Bronchial epithelial cell (primary cell): ENCODE data around the gene AGAP1. TPM values are rescaled to one million over a fixed set of nuclear protein-coding genes. Genes with fewer than 3 reads are reported as not detected.

Source experiments
- DNase-seq: peaks from one replicate; pipeline ENCODE4 v3.0.0-alpha.2; 2010; ENCODE audit warnings: low read depth
- FAIRE-seq: peaks from 2 replicates; lab custom pipeline; 2011; peaks lifted over from hg19 to GRCh38; lab: Jason Lieb, UNC
- H3K27me3 ChIP-seq: 2 replicates; pipeline ENCODE4 v1.5.1; 2011; ENCODE audit warnings: low read length; ENCODE audit not compliant: control insufficient read depth, insufficient read depth
- H3K36me3 ChIP-seq: 2 replicates; pipeline ENCODE4 v1.5.1; 2011; ENCODE audit warnings: low read length; ENCODE audit not compliant: control insufficient read depth, insufficient read depth
- H3K4me3 ChIP-seq: 2 replicates; pipeline ENCODE4 v1.5.1; 2011; ENCODE audit warnings: mild to moderate bottlenecking, low read depth, low read length, control low read depth
- total RNA-seq: library from RNA; depleted of rRNA; stranded (reverse); fragments of >200 nt; gene quantifications from 2 replicates; pipeline ENCODE4 v1.2.1, GENCODE V29; 2014
- TF ChIP-seq, protein P1 (sequence below): IDR thresholded peaks from 2 replicates; pipeline ENCODE4 v1.5.1; 2011; ENCODE audit warnings: mild to moderate bottlenecking, moderate library complexity, low read length, control low read depth, inconsistent platforms; ENCODE audit not compliant: insufficient read depth, severe bottlenecking

AGAP1 gene
- total RNA-seq, 1 donor from 2014 or later = 22.4 TPM

GRCh38 chr2:235845245-235845644, 351.4 kb downstream of the AGAP1 start:
- Histone ChIP-seq H3K27me3 (no peaks in the 10 kb centered on the region), H3K4me3 (no peak overlapping the region), H3K36me3 (no peaks in the 10 kb centered on the region)
- FAIRE-seq = no peak
- TF ChIP-seq, protein P1, sequence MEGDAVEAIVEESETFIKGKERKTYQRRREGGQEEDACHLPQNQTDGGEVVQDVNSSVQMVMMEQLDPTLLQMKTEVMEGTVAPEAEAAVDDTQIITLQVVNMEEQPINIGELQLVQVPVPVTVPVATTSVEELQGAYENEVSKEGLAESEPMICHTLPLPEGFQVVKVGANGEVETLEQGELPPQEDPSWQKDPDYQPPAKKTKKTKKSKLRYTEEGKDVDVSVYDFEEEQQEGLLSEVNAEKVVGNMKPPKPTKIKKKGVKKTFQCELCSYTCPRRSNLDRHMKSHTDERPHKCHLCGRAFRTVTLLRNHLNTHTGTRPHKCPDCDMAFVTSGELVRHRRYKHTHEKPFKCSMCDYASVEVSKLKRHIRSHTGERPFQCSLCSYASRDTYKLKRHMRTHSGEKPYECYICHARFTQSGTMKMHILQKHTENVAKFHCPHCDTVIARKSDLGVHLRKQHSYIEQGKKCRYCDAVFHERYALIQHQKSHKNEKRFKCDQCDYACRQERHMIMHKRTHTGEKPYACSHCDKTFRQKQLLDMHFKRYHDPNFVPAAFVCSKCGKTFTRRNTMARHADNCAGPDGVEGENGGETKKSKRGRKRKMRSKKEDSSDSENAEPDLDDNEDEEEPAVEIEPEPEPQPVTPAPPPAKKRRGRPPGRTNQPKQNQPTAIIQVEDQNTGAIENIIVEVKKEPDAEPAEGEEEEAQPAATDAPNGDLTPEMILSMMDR = no peak
- DNase-seq = no peak

- no peaks in the 10 kb centered on the region for H3K27me3 ChIP-seq
- FAIRE-seq (no peak), DNase-seq (no peak)
- no peaks in the 10 kb centered on the region for H3K36me3 ChIP-seq
- no peak overlapping the region for H3K4me3 ChIP-seq
- TF ChIP-seq, protein P1 = no peak
Observed at GRCh38 chr2:235847576-235847975, 353.7 kb downstream of the AGAP1 start.

- Histone ChIP-seq H3K27me3 (no peaks in the 10 kb centered on the region), H3K4me3 (no peak overlapping the region), H3K36me3 (no peaks in the 10 kb centered on the region)
- TF ChIP-seq, protein P1 = no peak
- DNase-seq = no peak
- FAIRE-seq = peak; percentile 88
Observed at GRCh38 chr2:235848055-235848454, 354.2 kb downstream of the AGAP1 start.

DNA sequence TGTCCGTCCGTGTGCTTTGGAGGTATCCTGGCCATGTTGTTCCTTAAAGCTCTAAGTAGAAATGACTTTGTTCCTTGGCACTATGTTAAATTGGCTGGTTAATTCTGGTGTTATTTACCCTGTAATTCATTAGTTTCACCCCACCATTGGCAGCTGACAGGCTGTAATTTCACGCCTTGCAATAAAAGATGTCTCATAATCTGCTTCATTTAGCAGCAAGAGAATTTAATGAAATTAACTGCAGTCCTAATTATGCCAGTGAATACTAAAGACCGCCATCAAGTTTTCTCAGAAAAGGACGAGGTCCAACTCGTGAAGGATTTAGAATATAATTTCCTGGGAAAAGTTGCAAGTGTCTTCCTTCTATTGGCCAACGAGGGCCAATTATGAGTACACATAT, 355.1 kb downstream of the AGAP1 start:
- DNase-seq (no peak), FAIRE-seq (no peak)
- Histone ChIP-seq H3K4me3 (no peak overlapping the region), H3K36me3 (no peaks in the 10 kb centered on the region), H3K27me3 (no peaks in the 10 kb centered on the region)
- TF ChIP-seq, protein P1 = no peak

DNA sequence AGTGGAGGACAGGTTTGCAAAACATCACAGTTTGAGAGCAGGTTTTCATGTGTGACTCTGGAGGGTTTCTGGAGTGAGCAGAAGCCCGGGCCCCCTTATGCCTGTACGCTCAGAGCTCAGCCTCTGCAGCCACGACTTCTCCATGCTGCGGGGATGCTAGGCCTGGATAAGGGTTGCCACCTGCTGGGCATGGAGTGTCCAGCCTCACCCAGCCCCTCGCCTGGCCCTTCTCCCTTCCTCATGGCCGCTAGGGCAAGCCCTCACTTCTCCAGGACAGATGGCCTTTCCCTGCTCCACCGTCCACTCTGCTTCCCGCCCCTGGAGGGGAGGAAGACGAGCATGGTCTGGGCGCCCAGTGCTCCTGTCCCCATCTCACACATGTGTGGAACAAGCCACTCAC, 355.6 kb downstream of the AGAP1 start:
- Histone ChIP-seq H3K4me3 (no peak overlapping the region), H3K36me3 (no peaks in the 10 kb centered on the region), H3K27me3 (no peaks in the 10 kb centered on the region)
- DNase-seq (no peak), FAIRE-seq (no peak)
- TF ChIP-seq, protein P1 = no peak

- H3K36me3 ChIP-seq = no peaks in the 10 kb centered on the region
- H3K27me3 ChIP-seq = no peaks in the 10 kb centered on the region
- no peak for FAIRE-seq
- TF ChIP-seq, protein P1 = no peak
- no peak for DNase-seq
- H3K4me3 ChIP-seq = no peak overlapping the region
Observed at GRCh38 chr2:235850289-235850688, 356.4 kb downstream of the AGAP1 start.
